Measurements from ENCODE around the gene LMNTD2.
A peak's percentile ranks its signal among the peaks of the same experiment; 100 is the strongest.

LMNTD2 gene

GRCh38 chr11:553083-553987 is 7.2 kb downstream of the LMNTD2 start:
- Histone ChIP-seq H3K4ac (ENCODE audit: low read depth, low read length) (no peak overlapping the region), H3K4me1 (ENCODE audit: control insufficient read depth in 1 of 2, insufficient read depth in 2 of 2, low read length in 2 of 2) (peaks cover 11 to 15% of the 10 kb centered on the region in 2 experiments), H3K79me1 (ENCODE audit: low read length) (peaks cover 3% of the 10 kb centered on the region), H3K4me2 (ENCODE audit: low read length) (no peak overlapping the region), H3K4me3 (ENCODE audit: low read depth, low read length) (no peak overlapping the region), H3K9me3 (ENCODE audit: insufficient read depth, low read depth, low read length) (peaks cover 2% of the 10 kb centered on the region), H4K12ac (ENCODE audit: low read depth, low read length) (no peak overlapping the region), H2AFZ (ENCODE audit: insufficient read depth, low read length, poor library complexity) (no peak overlapping the region), H3K23ac (ENCODE audit: low read length) (no peak overlapping the region), H3K14ac (ENCODE audit: low read length) (no peak overlapping the region), H3K18ac (ENCODE audit: low read length) (no peak overlapping the region), H2AK5ac (ENCODE audit: low read length) (peak overlapping the region; percentile 42), H3K79me2 (ENCODE audit: control insufficient read depth, insufficient read depth, low read length, poor library complexity) (no peaks in the 10 kb centered on the region), H3K27me3 (ENCODE audit: insufficient read depth, low read length) (peaks cover 17% of the 10 kb centered on the region), H2BK5ac (ENCODE audit: low read depth, low read length, poor library complexity) (no peak overlapping the region), H2BK12ac (ENCODE audit: low read length) (peak overlapping the region; percentile 10), H4K91ac (ENCODE audit: low read depth, low read length) (peak overlapping the region; percentile 10), H3K36me3 (ENCODE audit: control insufficient read depth in 1 of 2, insufficient read depth in 2 of 2, low read length in 2 of 2) (no peaks in the 10 kb centered on the region), H4K8ac (ENCODE audit: low read depth, low read length) (no peak overlapping the region), H3K9ac (ENCODE audit: low read length) (no peak overlapping the region), H2BK120ac (ENCODE audit: insufficient read depth, low read length, poor library complexity) (no peak overlapping the region), H3K27ac (ENCODE audit: low read depth, low read length) (no peak overlapping the region)
- no peak for DNase-seq
- no CpG with 5 or more reads among the region's 27 CpGs for WGBS (ENCODE audit: extremely low coverage, insufficient coverage, insufficient read length)

- no peak overlapping the region for H3K4ac ChIP-seq (ENCODE audit: low read depth, low read length)
- no peaks in the 10 kb centered on the region for H3K79me2 ChIP-seq (ENCODE audit: control insufficient read depth, insufficient read depth, low read length, poor library complexity)
- DNase-seq = no peak
- no peak overlapping the region for H2BK5ac ChIP-seq (ENCODE audit: low read depth, low read length, poor library complexity)
- no peak overlapping the region for H2BK12ac ChIP-seq (ENCODE audit: low read length)
- H2BK120ac ChIP-seq (ENCODE audit: insufficient read depth, low read length, poor library complexity) = no peak overlapping the region
- H2AFZ ChIP-seq (ENCODE audit: insufficient read depth, low read length, poor library complexity) = no peak overlapping the region
- no peak overlapping the region for H2AK5ac ChIP-seq (ENCODE audit: low read length)
- H3K9ac ChIP-seq (ENCODE audit: low read length) = no peak overlapping the region
- H3K27ac ChIP-seq (ENCODE audit: low read depth, low read length) = no peak overlapping the region
- no peaks in the 10 kb centered on the region for H3K9me3 ChIP-seq (ENCODE audit: insufficient read depth, low read depth, low read length)
- H3K23ac ChIP-seq (ENCODE audit: low read length) = no peak overlapping the region
- peaks cover 11 to 15% of the 10 kb centered on the region in 2 experiments for H3K4me1 ChIP-seq (ENCODE audit: control insufficient read depth in 1 of 2, insufficient read depth in 2 of 2, low read length in 2 of 2)
- H3K27me3 ChIP-seq (ENCODE audit: insufficient read depth, low read length) = peaks cover 14% of the 10 kb centered on the region
- no peaks in the 10 kb centered on the region for H3K36me3 ChIP-seq (ENCODE audit: control insufficient read depth in 1 of 2, insufficient read depth in 2 of 2, low read length in 2 of 2)
- no peak overlapping the region for H4K8ac ChIP-seq (ENCODE audit: low read depth, low read length)
- WGBS (ENCODE audit: extremely low coverage, insufficient coverage, insufficient read length) = no CpG with 5 or more reads among the region's 12 CpGs
- H3K18ac ChIP-seq (ENCODE audit: low read length) = no peak overlapping the region
- peaks cover 3% of the 10 kb centered on the region for H3K79me1 ChIP-seq (ENCODE audit: low read length)
- no peak overlapping the region for H3K14ac ChIP-seq (ENCODE audit: low read length)
- H3K4me3 ChIP-seq (ENCODE audit: low read depth, low read length) = no peak overlapping the region
- no peak overlapping the region for H4K12ac ChIP-seq (ENCODE audit: low read depth, low read length)
- no peak overlapping the region for H3K4me2 ChIP-seq (ENCODE audit: low read length)
- H4K91ac ChIP-seq (ENCODE audit: low read depth, low read length) = no peak overlapping the region
These were observed 8.9 kb downstream of the LMNTD2 start for GRCh38 chr11:551596-551995.

- H3K4me1 ChIP-seq (ENCODE audit: control insufficient read depth in 1 of 2, insufficient read depth in 2 of 2, low read length in 2 of 2) = peaks cover 11% of the 10 kb centered on the region in 2 experiments
- no peak overlapping the region for H2BK12ac ChIP-seq (ENCODE audit: low read length)
- WGBS (ENCODE audit: extremely low coverage, insufficient coverage, insufficient read length) = no CpG with 5 or more reads among the region's 16 CpGs
- no peak overlapping the region for H2BK5ac ChIP-seq (ENCODE audit: low read depth, low read length, poor library complexity)
- no peak overlapping the region for H2AFZ ChIP-seq (ENCODE audit: insufficient read depth, low read length, poor library complexity)
- no peak overlapping the region for H3K14ac ChIP-seq (ENCODE audit: low read length)
- no peak overlapping the region for H2AK5ac ChIP-seq (ENCODE audit: low read length)
- H3K9me3 ChIP-seq (ENCODE audit: insufficient read depth, low read depth, low read length) = no peaks in the 10 kb centered on the region
- H3K18ac ChIP-seq (ENCODE audit: low read length) = no peak overlapping the region
- H3K23ac ChIP-seq (ENCODE audit: low read length) = no peak overlapping the region
- H3K4me2 ChIP-seq (ENCODE audit: low read length) = no peak overlapping the region
- no peak overlapping the region for H3K27ac ChIP-seq (ENCODE audit: low read depth, low read length)
- H3K79me1 ChIP-seq (ENCODE audit: low read length) = peaks cover 3% of the 10 kb centered on the region
- H3K79me2 ChIP-seq (ENCODE audit: control insufficient read depth, insufficient read depth, low read length, poor library complexity) = no peaks in the 10 kb centered on the region
- no peak overlapping the region for H4K8ac ChIP-seq (ENCODE audit: low read depth, low read length)
- H3K9ac ChIP-seq (ENCODE audit: low read length) = no peak overlapping the region
- H3K4ac ChIP-seq (ENCODE audit: low read depth, low read length) = no peak overlapping the region
- H4K91ac ChIP-seq (ENCODE audit: low read depth, low read length) = no peak overlapping the region
- no peak for DNase-seq
- no peak overlapping the region for H3K4me3 ChIP-seq (ENCODE audit: low read depth, low read length)
- peaks cover 9% of the 10 kb centered on the region for H3K27me3 ChIP-seq (ENCODE audit: insufficient read depth, low read length)
- H2BK120ac ChIP-seq (ENCODE audit: insufficient read depth, low read length, poor library complexity) = no peak overlapping the region
- H3K36me3 ChIP-seq (ENCODE audit: control insufficient read depth in 1 of 2, insufficient read depth in 2 of 2, low read length in 2 of 2) = no peaks in the 10 kb centered on the region
- H4K12ac ChIP-seq (ENCODE audit: low read depth, low read length) = no peak overlapping the region
These were observed 9.4 kb downstream of the LMNTD2 start for GRCh38 chr11:551131-551530.

- no peak overlapping the region for H2AFZ ChIP-seq (ENCODE audit: insufficient read depth, low read length, poor library complexity)
- H3K79me2 ChIP-seq (ENCODE audit: control insufficient read depth, insufficient read depth, low read length, poor library complexity) = no peaks in the 10 kb centered on the region
- H4K8ac ChIP-seq (ENCODE audit: low read depth, low read length) = no peak overlapping the region
- no peak for DNase-seq
- no peaks in the 10 kb centered on the region for H3K36me3 ChIP-seq (ENCODE audit: control insufficient read depth in 1 of 2, insufficient read depth in 2 of 2, low read length in 2 of 2)
- H3K9ac ChIP-seq (ENCODE audit: low read length) = no peak overlapping the region
- no peaks in the 10 kb centered on the region for H3K9me3 ChIP-seq (ENCODE audit: insufficient read depth, low read depth, low read length)
- peaks cover 10 to 11% of the 10 kb centered on the region in 2 experiments for H3K4me1 ChIP-seq (ENCODE audit: control insufficient read depth in 1 of 2, insufficient read depth in 2 of 2, low read length in 2 of 2)
- H4K12ac ChIP-seq (ENCODE audit: low read depth, low read length) = no peak overlapping the region
- no peak overlapping the region for H2BK120ac ChIP-seq (ENCODE audit: insufficient read depth, low read length, poor library complexity)
- H3K4me2 ChIP-seq (ENCODE audit: low read length) = no peak overlapping the region
- no peak overlapping the region for H3K27ac ChIP-seq (ENCODE audit: low read depth, low read length)
- no peak overlapping the region for H3K23ac ChIP-seq (ENCODE audit: low read length)
- H3K4ac ChIP-seq (ENCODE audit: low read depth, low read length) = no peak overlapping the region
- H3K14ac ChIP-seq (ENCODE audit: low read length) = no peak overlapping the region
- no peak overlapping the region for H3K4me3 ChIP-seq (ENCODE audit: low read depth, low read length)
- no peak overlapping the region for H3K18ac ChIP-seq (ENCODE audit: low read length)
- peaks cover 3% of the 10 kb centered on the region for H3K79me1 ChIP-seq (ENCODE audit: low read length)
- H3K27me3 ChIP-seq (ENCODE audit: insufficient read depth, low read length) = peaks cover 6% of the 10 kb centered on the region
- H2BK5ac ChIP-seq (ENCODE audit: low read depth, low read length, poor library complexity) = no peak overlapping the region
- no CpG with 5 or more reads among the region's 5 CpGs for WGBS (ENCODE audit: extremely low coverage, insufficient coverage, insufficient read length)
- no peak overlapping the region for H2BK12ac ChIP-seq (ENCODE audit: low read length)
- H4K91ac ChIP-seq (ENCODE audit: low read depth, low read length) = no peak overlapping the region
- H2AK5ac ChIP-seq (ENCODE audit: low read length) = no peak overlapping the region
These were observed 9.8 kb downstream of the LMNTD2 start for GRCh38 chr11:550746-551085.
